Retinal pigment epithelial cell (primary cell): Measurements from ENCODE around the gene DAB2.

Experiments used
- DNase-seq: peaks from one replicate; pipeline ENCODE4 v3.0.0-alpha.2; 2010; ENCODE audit warnings: low read depth
- H3K4me3 ChIP-seq: 2 replicates; pipeline ENCODE4 v1.5.1; 2011; ENCODE audit warnings: mild to moderate bottlenecking, low read length, control low read depth, moderate library complexity
- CTCF ChIP-seq: conservative IDR thresholded peaks from 2 replicates; pipeline ENCODE4 v1.5.1; 2011; ENCODE audit warnings: low read depth, low read length, control low read depth, inconsistent platforms

The DAB2 gene

GRCh38 chr5:39466846-39467245, 42.1 kb upstream of the DAB2 start:
- no peak for DNase-seq
- TF ChIP-seq CTCF: no peak
- H3K4me3 ChIP-seq: no peak overlapping the region

GRCh38 chr5:39465843-39466242, 41.1 kb upstream of the DAB2 start:
- H3K4me3 ChIP-seq: no peak overlapping the region
- no peak for DNase-seq
- no peak for TF ChIP-seq CTCF

DNA sequence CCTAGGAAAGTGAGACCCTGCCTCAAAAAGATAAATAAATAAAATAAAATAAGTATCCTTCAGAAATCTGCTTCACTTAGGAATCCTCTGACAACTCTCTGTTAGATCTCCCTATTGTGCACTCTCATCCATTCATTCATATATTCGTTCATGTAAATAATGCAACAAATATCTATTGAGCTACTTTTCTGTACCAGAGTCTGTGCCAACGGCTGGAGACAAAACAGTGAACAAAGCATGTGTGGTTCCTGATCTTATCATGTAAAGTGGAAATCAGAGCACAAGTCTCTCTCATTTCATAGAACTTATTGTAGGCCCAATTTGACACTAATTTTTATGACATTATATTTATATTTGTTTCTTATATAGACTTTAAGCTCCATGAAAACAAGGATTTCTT, 40.3 kb upstream of the DAB2 start:
- no peak for DNase-seq
- H3K4me3 ChIP-seq: no peak overlapping the region
- no peak for TF ChIP-seq CTCF

GRCh38 chr5:39464088-39464487, 39.3 kb upstream of the DAB2 start:
- no peak for DNase-seq

GRCh38 chr5:39462211-39462610, 37.4 kb upstream of the DAB2 start:
- no peak overlapping the region for H3K4me3 ChIP-seq
- no peak for DNase-seq
- no peak for TF ChIP-seq CTCF

More at GRCh38 chr5:39464088-39464487, 39.3 kb upstream of the DAB2 start:
- TF ChIP-seq CTCF: no peak
- no peak overlapping the region for H3K4me3 ChIP-seq

DNA sequence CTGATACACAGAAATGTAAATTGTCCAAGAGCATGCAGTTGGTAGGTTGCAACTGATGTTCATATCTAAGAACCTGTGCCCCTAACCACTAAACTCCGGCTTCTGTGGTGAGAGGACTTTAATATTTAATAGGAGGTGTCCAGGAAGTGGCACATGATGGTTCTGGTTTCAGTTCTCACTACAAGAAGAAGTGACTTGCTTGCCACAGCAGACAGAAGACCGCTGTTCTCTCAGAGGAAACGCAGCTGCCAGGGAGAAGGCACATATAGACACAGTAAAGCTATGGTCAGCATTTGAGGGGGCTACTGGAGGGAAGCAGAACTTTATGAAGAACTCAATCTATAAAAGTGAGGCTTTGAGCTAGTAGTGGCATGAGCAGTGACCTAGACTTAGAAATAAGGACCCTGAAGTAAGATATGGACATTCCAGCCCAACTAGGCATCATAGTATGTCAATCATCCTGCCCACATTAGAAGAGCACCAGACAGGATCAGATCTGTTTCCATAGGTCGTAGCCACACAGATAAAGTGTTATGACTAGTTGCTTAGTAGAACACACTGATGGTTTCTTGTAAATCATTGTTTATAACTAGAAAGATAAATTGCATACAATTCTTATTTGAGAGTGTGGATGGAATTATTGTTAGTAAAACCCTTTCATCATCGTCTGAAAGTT, 36.4 kb upstream of the DAB2 start:
- no peak for TF ChIP-seq CTCF
- DNase-seq: no peak
- no peak overlapping the region for H3K4me3 ChIP-seq

DNA sequence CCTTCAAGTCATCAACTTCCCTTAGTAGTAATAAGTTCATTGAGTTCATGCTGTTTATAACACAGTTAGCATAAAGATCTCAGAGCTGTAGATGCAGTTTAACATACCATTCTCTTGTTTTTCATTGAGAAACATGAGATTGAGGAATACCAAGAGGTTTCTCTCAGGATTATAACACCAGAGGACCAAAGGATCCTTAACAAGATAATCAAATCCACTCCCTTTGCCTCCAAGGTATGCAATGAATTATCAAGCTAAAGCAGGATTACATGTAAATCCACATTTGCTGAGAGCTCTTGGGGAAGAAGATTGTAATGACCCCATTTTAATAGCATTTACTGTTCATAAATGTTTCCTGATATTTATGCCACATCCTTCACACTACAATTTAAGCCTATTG, 35.1 kb upstream of the DAB2 start:
- DNase-seq: no peak
- H3K4me3 ChIP-seq: no peak overlapping the region
- no peak for TF ChIP-seq CTCF
